LNCaP clone FGC (cell line): ENCODE data around the gene SSC5D.

ENCODE experiments used
- DNase-seq: peaks from one replicate; pipeline ENCODE4 v3.0.0-alpha.2; 2011; ENCODE audit warnings: low read depth
- H3K4me3 ChIP-seq: 2 replicates; pipeline ENCODE4 v1.5.1; 2011; ENCODE audit warnings: mild to moderate bottlenecking, low read depth, low read length, control low read depth
- CTCF ChIP-seq: IDR thresholded peaks from 2 replicates; pipeline ENCODE4 v1.5.1; 2012; ENCODE audit warnings: mild to moderate bottlenecking; ENCODE audit not compliant: control insufficient read depth, insufficient read depth; ENCODE audit errors: extremely low read depth

Gene SSC5D

DNA sequence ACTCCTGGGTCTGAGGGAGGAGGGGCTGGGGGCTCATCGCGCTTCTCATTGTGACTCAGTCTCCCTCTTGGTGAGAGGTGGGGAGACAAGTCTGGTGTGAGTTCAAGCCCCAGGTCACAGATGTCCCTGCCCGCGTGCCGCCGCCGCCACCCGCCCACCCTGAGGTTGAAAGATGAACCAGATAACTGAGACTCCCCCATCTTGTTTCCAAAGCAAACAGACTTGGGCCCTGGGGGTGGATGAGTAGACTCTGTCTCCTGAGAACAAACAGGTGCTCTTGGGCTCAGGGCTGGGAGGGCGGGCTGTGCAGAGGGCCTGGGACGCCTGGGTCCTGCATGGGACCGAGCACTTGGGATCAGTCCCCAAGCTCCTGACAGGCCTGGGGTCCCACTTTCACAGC is 48.1 kb downstream of the SSC5D start:
- H3K4me3 ChIP-seq, result no peak overlapping the region
- no peak for TF ChIP-seq CTCF
- DNase-seq, result no peak

GRCh38 chr19:55536951-55537740 is 48.9 kb downstream of the SSC5D start, which contains the start of gene SBK2:
SBK2 (minus strand) TSS chr19:55537133; CDS start chr19:55536294, 839 bp downstream.
- TF ChIP-seq CTCF, result 0 out of 2 replicates have a peak, but pooled peaks have one; percentile 4
- no peak for DNase-seq

GRCh38 chr19:55537741-55538111 is 49.5 kb downstream of the SSC5D start:
- no peak overlapping the region for H3K4me3 ChIP-seq
- DNase-seq, result no peak
- TF ChIP-seq CTCF, result no peak

More at GRCh38 chr19:55536951-55537740, 48.9 kb downstream of the SSC5D start, which contains the start of gene SBK2:
- H3K4me3 ChIP-seq, result no peak within 1 kb of the TSS

DNA sequence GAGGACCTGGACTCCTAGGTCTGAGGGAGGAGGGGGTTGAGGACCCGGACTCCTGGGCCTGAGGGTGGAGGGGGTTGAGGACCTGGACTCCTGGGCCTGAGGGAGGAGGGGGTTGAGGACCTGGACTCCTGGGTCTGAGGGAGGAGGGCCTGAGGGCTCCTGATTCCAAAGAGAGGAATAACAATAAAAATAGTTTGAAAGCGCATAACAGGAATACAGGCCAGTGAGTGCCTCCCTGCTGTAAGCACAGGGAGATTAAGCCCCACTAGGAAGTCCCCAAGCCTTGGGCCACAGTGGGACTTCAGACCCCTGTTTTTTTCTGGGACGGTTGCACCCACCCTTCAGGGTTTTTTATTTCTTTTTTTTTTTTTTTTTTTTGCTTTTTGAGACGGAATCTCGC is 49.9 kb downstream of the SSC5D start:
- TF ChIP-seq CTCF, result no peak
- H3K4me3 ChIP-seq, result no peak overlapping the region
- DNase-seq, result no peak

GRCh38 chr19:55539090-55539984 is 51.1 kb downstream of the SSC5D start:
- TF ChIP-seq CTCF, result no peak
- H3K4me3 ChIP-seq, result no peak overlapping the region
- no peak for DNase-seq

DNA sequence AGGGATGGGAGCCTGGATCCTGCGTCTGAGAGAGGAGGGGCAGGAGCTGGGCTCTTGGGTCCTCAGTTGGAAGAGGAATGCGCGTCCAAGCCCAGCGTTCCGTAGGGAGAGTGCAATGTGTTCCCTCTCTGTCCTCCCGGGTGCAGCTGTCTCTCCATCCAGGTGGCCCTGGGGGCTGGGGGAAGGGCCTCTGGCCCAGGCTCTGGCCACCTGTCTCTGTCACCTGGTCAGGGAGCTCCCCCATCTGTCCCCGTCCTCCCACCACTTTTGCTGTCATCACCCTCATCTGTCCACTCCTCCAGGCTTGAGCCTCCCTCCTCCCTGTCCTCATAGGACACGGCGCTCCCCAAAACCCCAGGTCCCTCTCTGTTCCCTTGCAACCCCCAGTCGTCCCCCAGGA is 52.4 kb downstream of the SSC5D start:
- no peak for DNase-seq
- no peak overlapping the region for H3K4me3 ChIP-seq
- TF ChIP-seq CTCF, result no peak
